ENCODE data around the gene FGF8.

FGF8 gene

GRCh38 chr10:101725296-101726114 is 50.4 kb downstream of the FGF8 start:
- DNase-seq = peak in 1 of 3 donors; percentile 4

DNA sequence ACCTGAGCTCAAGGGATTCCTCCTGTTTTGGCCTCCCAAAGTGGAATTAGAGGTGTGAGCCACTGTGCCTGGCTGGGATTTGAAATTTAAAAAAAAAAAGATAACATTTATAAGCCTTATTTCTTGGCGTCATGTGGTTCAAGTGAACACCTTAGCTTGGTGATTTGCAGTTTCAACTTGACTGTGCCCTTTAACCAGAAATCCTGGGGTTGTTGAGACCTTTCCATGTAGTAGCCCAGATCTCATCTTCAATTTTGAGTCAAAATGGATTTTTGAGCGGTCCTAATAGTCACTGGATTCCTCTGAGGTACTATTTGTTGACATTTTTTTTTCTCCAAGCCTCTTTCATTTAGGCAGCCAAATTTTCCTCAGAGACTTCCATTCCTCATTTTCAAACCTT is 51.5 kb downstream of the FGF8 start:
- DNase-seq = no peak

GRCh38 chr10:101723176-101723575 is 52.7 kb downstream of the FGF8 start:
- DNase-seq = no peak

DNA sequence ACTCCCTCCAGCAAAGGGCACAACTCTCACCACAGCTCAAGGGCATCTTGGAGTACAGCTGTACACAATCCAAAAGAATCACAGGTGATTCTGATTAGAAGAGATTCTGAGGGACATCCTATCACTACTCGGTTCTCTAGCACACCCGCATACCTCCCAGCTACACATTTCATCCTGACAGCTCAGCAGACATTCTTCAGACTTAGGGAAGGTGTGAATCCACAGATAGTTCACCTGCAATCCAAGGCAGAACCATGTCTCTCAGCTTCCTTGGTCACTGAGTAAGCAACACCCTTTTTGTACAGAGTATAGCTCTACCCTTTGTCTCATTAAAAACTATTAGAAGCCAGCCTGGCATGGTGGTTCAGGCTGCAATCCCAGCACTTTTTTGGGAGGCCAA is 54.1 kb downstream of the FGF8 start:
- DNase-seq = peak in 1 of 3 donors; percentile 0

- no peak for DNase-seq
Measured at GRCh38 chr10:101720606-101721230, 55.2 kb downstream of the FGF8 start.
